Measurements from ENCODE around the gene CYB5R3.
"Not testable (repeated sequence)": the region's sequence is repeated elsewhere in the genome, so short reads cannot be mapped to it uniquely, and the experiment has no call there.

The CYB5R3 gene

DNA sequence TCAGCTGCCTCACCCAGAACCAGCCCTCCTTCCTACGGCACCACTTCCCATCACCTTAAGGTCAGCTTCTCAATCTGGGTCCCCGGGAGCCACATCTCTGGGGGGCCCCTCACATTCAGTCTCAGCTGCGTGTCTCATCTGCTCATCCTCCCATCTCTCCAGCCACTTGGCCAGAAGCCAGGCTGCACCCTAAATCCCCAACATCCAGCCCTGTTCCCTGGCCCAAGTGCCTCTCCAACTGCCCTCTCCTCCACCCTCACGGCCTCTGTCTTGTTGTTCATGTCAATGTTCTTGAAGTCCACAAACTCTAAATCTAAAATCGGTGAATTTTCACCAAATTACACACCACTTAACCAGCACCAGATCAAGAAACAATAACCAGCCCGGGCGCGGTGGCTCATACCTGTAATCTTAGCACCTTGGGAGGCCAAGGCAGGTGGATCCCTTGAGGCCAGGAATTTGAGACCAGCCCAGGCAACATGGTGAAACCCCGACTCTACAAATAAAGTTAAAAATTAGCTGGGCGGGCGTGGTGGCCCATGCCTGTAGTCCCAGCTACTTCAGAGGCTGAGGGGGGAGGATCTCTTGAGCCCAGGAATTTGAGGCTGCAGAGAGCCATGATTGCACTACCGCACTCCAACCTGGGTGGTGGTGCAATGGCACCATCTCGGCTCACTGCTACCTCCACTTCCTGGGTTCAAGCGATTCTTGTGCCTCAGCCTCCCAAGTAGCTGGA lies 37.7 kb upstream of the CYB5R3 start:
- Histone ChIP-seq H3K9me3 (ENCODE audit: control insufficient read depth, low read depth, low read length) (no peaks in the 10 kb centered on the region), H3K36me3 (ENCODE audit: control insufficient read depth, low read depth, low read length) (no peaks in the 10 kb centered on the region), H3K27me3 (ENCODE audit: control insufficient read depth, insufficient read depth, low read length) (no peaks in the 10 kb centered on the region), H3K27ac (ENCODE audit: low read length) (no peak overlapping the region), H3K4me3 (ENCODE audit: low read length) (no peak overlapping the region), H3K9ac (ENCODE audit: low read length) (no peak overlapping the region), H3K4me1 (ENCODE audit: control insufficient read depth, low read depth, low read length) (peaks cover 5% of the 10 kb centered on the region)

DNA sequence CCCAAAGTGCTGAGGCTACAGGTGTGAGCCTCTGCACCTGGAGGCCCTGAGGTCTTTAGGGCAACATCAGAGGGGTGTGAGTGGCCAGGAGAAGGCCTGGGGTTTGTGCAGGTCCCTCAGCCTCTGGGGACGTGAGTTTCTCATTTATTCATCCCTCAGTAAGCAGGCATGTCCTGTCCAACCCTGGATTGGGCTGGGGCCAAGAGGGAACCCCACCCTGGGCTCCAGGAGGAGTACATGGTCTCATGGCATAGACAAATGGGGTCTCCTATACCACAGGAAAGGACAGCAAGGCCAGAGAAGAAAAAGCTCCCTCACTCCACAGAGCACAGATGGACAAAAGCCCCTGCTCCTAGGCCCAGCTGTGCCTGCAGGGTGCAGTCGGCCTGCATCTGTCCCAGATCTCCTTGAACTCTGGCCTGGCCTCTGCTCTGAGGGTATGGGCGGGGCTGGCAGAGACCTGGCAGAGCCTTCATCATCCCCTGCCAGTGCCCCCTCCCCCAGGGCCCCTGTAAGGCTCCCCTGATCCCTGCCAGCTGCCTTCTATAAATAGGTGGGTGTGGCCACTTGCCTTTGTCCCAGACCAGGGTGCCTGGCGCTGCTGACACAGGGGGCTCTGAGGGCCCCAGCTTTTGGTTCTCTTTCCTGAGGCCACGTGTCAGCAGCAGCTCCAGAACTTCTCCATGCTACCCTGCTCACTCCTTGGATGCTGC lies 36.9 kb upstream of the CYB5R3 start:
- no peaks in the 10 kb centered on the region for H3K36me3 ChIP-seq (ENCODE audit: control insufficient read depth, low read depth, low read length)
- H3K27me3 ChIP-seq (ENCODE audit: control insufficient read depth, insufficient read depth, low read length) = no peaks in the 10 kb centered on the region
- H3K9ac ChIP-seq (ENCODE audit: low read length) = no peak overlapping the region
- H3K4me1 ChIP-seq (ENCODE audit: control insufficient read depth, low read depth, low read length) = peaks cover 5% of the 10 kb centered on the region
- H3K9me3 ChIP-seq (ENCODE audit: control insufficient read depth, low read depth, low read length) = no peaks in the 10 kb centered on the region
- no peak overlapping the region for H3K27ac ChIP-seq (ENCODE audit: low read length)
- no peak overlapping the region for H3K4me3 ChIP-seq (ENCODE audit: low read length)

DNA sequence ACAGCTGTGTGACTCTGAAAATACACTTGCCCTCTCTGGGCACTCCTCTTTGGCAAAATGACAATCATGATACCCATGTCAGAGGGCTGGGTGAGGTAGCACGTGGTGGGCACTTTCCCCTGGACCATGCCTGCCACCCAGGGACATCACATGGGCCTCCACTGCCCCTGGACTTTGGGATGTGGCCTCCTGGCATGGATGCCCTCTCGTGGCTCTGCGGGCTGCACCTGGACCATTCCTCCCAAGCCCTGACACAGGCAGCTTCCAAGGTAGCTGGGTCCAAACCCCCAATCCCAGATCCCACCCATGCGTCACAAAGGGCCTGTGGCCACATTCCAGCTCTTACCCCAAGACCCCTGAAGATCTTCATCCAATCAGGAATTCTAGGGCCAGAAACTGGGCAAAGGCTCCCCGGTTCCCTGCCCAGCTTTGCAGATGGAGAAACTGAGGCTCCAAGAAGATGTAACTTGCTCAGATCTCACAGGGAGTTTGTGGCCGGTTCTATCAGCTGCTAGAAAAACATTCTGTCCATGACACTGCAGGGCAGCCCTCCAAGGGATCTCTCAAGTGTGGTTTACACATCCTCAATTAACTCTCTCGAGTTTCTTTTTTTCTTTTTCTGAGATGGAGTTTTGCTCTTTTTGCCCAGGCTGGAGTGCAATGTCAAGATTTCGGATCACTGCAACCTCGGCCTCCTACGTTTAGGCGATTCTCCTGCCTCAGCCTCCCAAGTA lies 35.4 kb upstream of the CYB5R3 start:
- Histone ChIP-seq H3K4me1 (ENCODE audit: control insufficient read depth, low read depth, low read length) (peaks cover 5% of the 10 kb centered on the region), H3K27ac (ENCODE audit: low read length) (no peak overlapping the region), H3K9me3 (ENCODE audit: control insufficient read depth, low read depth, low read length) (no peaks in the 10 kb centered on the region), H3K36me3 (ENCODE audit: control insufficient read depth, low read depth, low read length) (no peaks in the 10 kb centered on the region), H3K4me3 (ENCODE audit: low read length) (no peak overlapping the region), H3K27me3 (ENCODE audit: control insufficient read depth, insufficient read depth, low read length) (no peaks in the 10 kb centered on the region), H3K9ac (ENCODE audit: low read length) (no peak overlapping the region)

DNA sequence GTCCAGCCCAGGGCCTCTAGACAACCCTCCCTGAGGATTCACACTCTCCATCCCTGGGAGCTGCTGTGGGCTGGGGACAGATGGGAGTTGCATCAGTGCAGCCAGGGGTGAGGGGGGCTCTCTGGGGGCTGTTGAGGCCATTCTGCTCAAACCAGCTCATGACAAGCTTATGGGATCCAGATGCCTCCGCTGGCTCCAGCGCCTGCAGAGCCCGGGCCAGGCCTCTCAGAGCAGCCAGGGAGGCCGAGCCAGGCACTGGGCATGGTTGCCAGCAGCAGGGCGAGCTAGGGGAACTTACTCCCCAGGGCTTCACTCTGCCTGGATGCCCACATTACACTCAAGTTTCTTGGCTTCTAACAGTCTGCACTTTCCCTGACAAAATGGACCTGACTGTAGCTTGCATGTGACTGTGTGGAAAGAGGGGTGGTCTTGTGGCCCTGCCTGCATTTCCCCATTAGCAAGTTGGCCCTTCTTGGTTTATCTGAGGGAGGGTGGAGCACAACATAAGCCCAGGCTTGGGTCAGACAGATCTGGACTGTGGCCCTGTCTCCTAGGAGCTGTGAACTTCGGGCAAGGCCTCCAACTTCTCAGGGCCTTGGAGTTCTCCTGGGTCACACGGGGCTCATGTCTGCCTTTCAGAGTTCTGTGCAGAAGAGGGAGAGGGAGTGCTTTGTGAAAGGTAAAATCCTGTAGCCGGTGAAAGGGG lies 34.5 kb upstream of the CYB5R3 start:
- Histone ChIP-seq H3K4me1 (ENCODE audit: control insufficient read depth, low read depth, low read length) (peaks cover 4% of the 10 kb centered on the region), H3K4me3 (ENCODE audit: low read length) (no peak overlapping the region), H3K36me3 (ENCODE audit: control insufficient read depth, low read depth, low read length) (no peaks in the 10 kb centered on the region), H3K9me3 (ENCODE audit: control insufficient read depth, low read depth, low read length) (no peaks in the 10 kb centered on the region), H3K9ac (ENCODE audit: low read length) (no peak overlapping the region), H3K27me3 (ENCODE audit: control insufficient read depth, insufficient read depth, low read length) (no peaks in the 10 kb centered on the region), H3K27ac (ENCODE audit: low read length) (no peak overlapping the region)

DNA sequence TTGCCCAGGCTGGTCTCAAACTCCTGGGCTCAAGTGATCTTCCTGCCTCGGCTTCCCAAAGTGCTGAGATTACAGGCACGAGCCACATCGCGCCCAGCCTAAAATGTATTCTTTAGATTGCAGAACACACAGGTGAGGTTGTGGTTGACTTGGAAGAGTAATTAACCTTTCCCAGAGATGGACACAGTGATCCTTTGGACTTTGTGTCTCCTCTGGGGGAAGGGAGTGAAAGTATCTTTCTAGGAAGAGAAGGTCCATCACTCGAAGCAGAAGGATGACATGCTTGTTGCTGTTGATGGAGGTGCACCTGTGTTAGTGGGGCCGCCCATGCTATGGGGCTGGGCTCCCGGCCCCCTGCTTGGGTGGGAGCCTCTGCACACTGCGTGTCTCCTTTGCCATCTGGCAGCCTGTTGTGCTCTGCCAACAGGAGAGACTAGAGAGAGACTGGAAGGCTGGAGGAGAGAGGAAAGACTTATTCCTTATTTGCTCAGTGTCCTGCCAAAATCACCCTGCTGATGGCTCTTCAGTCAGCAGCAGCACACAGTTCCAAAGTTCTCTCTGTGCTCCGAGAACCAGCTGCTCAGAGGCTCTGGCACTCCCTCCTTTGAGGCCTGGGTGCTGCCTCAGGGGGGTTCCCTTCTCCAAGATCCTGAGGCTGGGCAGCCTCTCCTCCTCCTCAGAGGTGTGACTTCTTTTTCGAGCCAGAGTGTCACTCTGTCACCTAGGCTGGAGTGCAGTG lies 33.1 kb upstream of the CYB5R3 start:
- H3K4me3 ChIP-seq (ENCODE audit: low read length) = no peak overlapping the region
- no peak overlapping the region for H3K27ac ChIP-seq (ENCODE audit: low read length)
- H3K9me3 ChIP-seq (ENCODE audit: control insufficient read depth, low read depth, low read length) = no peaks in the 10 kb centered on the region
- no peaks in the 10 kb centered on the region for H3K27me3 ChIP-seq (ENCODE audit: control insufficient read depth, insufficient read depth, low read length)
- H3K4me1 ChIP-seq (ENCODE audit: control insufficient read depth, low read depth, low read length) = no peaks in the 10 kb centered on the region
- H3K36me3 ChIP-seq (ENCODE audit: control insufficient read depth, low read depth, low read length) = no peaks in the 10 kb centered on the region
- no peak overlapping the region for H3K9ac ChIP-seq (ENCODE audit: low read length)

DNA sequence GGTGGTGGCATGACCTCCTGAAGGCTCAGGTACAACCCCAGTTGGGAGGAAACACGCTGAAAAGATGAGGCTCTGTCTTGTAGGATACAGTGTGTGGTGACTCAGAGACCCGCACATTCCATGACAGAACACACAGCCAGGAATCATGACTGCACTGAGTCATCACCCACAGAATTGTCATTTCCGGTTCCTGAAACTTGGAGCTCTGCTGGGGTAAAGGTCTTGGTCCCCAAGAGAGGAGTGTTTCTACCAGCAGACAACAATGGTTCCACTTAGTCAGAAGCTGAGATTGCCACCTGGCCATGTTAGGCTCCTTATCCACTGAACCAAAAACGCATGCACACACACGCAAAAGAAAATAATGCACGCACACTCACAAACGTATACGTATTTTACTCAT lies 31.5 kb upstream of the CYB5R3 start:
- H3K9me3 ChIP-seq (ENCODE audit: control insufficient read depth, low read depth, low read length) = no peaks in the 10 kb centered on the region
- no peak overlapping the region for H3K4me3 ChIP-seq (ENCODE audit: low read length)
- no peaks in the 10 kb centered on the region for H3K27me3 ChIP-seq (ENCODE audit: control insufficient read depth, insufficient read depth, low read length)
- H3K27ac ChIP-seq (ENCODE audit: low read length) = no peak overlapping the region
- no peaks in the 10 kb centered on the region for H3K4me1 ChIP-seq (ENCODE audit: control insufficient read depth, low read depth, low read length)
- no peaks in the 10 kb centered on the region for H3K36me3 ChIP-seq (ENCODE audit: control insufficient read depth, low read depth, low read length)
- no peak overlapping the region for H3K9ac ChIP-seq (ENCODE audit: low read length)

DNA sequence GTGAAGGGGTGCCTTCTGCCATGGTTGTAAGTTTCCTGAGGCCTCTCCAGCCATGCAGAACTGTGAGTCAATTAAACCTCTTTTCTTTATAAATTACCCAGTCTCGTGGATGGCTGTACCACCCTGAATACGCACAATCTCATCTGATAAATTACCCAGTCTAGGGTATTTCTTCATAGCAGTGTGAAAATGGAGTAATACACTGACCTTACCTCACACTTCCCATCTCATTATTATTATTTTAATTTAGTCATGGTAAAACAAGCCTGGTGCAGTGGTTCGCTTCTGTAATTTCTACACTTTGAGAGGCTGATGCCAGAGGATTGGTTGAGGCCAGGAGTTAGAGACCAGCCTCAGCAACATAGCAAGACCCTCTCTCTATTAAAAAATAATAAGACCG lies 30.5 kb upstream of the CYB5R3 start:
- no peak overlapping the region for H3K9ac ChIP-seq (ENCODE audit: low read length)
- no peaks in the 10 kb centered on the region for H3K9me3 ChIP-seq (ENCODE audit: control insufficient read depth, low read depth, low read length)
- no peaks in the 10 kb centered on the region for H3K36me3 ChIP-seq (ENCODE audit: control insufficient read depth, low read depth, low read length)
- H3K4me3 ChIP-seq (ENCODE audit: low read length) = no peak overlapping the region
- H3K27ac ChIP-seq (ENCODE audit: low read length) = no peak overlapping the region
- no peaks in the 10 kb centered on the region for H3K27me3 ChIP-seq (ENCODE audit: control insufficient read depth, insufficient read depth, low read length)
- H3K4me1 ChIP-seq (ENCODE audit: control insufficient read depth, low read depth, low read length) = no peaks in the 10 kb centered on the region

DNA sequence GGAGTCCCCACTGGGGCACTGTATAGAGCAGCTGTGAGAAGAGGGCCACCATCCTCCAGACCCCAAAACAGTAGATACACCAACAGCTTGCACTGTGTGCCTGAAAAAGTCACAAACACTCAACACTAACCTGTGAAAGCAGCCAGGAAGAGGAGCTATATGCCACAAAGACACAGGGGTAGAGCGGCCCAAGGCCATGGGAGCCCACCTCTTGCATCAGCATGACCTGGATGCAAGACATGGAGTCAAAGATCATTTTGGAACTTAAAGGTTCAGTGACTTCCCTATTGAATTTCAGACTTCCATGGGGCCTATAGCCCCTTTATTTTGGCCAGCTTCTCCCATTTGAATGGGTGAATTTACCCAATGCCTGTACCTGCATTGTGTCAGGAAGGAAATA lies 29.7 kb upstream of the CYB5R3 start:
- Histone ChIP-seq H3K9me3 (ENCODE audit: control insufficient read depth, low read depth, low read length) (no peaks in the 10 kb centered on the region), H3K9ac (ENCODE audit: low read length) (no peak overlapping the region), H3K4me3 (ENCODE audit: low read length) (no peak overlapping the region), H3K36me3 (ENCODE audit: control insufficient read depth, low read depth, low read length) (no peaks in the 10 kb centered on the region), H3K27ac (ENCODE audit: low read length) (no peak overlapping the region), H3K4me1 (ENCODE audit: control insufficient read depth, low read depth, low read length) (no peaks in the 10 kb centered on the region), H3K27me3 (ENCODE audit: control insufficient read depth, insufficient read depth, low read length) (no peaks in the 10 kb centered on the region)

DNA sequence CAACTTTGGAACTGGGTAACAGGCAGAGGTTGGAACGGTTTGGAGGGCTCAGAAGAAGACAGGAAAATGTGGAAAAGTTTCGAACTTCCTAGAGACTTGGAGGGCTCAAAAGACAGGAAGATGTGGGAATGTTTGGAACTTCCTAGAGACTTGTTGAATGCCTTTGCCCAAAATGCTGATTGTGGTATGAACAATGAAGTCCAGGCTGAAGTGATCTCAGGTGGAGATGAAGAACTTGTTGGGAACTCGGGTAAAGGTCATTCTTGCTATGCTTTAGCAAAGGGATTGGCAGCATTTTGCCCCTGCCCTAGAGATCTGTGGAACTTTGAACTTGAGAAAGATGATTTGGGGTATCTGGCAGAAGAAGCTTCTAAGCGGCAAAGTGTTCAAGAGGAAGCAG lies 28.7 kb upstream of the CYB5R3 start:
- H3K9me3 ChIP-seq (ENCODE audit: control insufficient read depth, low read depth, low read length); H3K36me3 ChIP-seq (ENCODE audit: control insufficient read depth, low read depth, low read length); H3K27ac ChIP-seq (ENCODE audit: low read length); H3K9ac ChIP-seq (ENCODE audit: low read length); H3K4me3 ChIP-seq (ENCODE audit: low read length); H3K4me1 ChIP-seq (ENCODE audit: control insufficient read depth, low read depth, low read length); H3K27me3 ChIP-seq (ENCODE audit: control insufficient read depth, insufficient read depth, low read length): not testable (repeated sequence)

DNA sequence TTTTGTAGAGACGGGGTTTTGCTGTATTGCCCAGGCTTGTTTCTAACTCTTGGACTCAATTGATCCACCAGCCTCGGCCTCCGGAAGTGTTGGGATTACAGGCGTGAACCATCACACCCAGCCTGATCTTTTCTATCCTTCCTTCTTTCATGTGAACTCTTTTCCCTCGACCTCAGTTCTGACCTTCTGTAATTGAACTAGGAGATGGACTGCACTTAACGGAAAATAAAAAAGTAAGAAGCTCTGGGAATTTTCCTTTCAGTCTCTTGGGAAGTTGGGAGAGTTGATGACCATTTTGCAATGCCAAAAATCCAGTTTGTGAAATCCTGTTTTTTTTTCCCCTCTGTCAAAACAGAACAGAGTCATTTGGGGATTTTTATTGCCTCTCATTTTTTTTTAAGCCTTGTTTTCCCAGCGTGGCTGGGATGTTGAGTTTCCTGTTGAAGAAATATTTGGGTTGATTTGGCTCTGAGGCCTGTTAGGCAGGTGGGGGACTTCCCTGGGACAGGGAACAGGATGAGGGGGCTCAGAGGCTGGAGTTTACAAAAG lies 26.9 kb upstream of the CYB5R3 start:
- Histone ChIP-seq H3K9ac (ENCODE audit: low read length) (no peak overlapping the region), H3K9me3 (ENCODE audit: control insufficient read depth, low read depth, low read length) (no peaks in the 10 kb centered on the region), H3K36me3 (ENCODE audit: control insufficient read depth, low read depth, low read length) (no peaks in the 10 kb centered on the region), H3K27me3 (ENCODE audit: control insufficient read depth, insufficient read depth, low read length) (no peaks in the 10 kb centered on the region), H3K27ac (ENCODE audit: low read length) (no peak overlapping the region), H3K4me1 (ENCODE audit: control insufficient read depth, low read depth, low read length) (no peaks in the 10 kb centered on the region), H3K4me3 (ENCODE audit: low read length) (no peak overlapping the region)
